ENCODE results near the gene ATP8A2.

Gene ATP8A2

GRCh38 chr13:25979371-25979770, 607.6 kb downstream of the ATP8A2 start:
- DNase-seq, result no peak

- DNase-seq, result no peak
These were observed 608.5 kb downstream of the ATP8A2 start for GRCh38 chr13:25980255-25980654.

DNA sequence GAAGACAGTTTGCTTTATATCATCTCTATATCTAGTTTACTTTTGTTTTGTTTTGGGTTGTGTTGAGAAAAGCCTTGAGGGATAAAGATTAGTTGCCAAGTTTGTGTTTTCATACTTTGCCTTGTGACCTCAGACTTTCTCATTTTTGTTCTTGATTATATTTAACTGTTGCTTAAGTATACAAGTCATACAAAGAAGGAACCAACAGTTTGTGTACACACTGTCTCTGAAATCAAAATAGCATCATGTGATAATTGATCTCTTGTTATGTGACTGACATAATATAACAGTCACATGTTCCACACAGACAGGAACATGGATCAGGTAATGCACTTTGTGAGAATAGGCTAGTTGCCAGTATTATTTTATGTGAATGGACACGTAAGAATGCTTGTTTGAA, 609.3 kb downstream of the ATP8A2 start:
- DNase-seq, result no peak

- DNase-seq, result no peak
These were observed 611.1 kb downstream of the ATP8A2 start for GRCh38 chr13:25982907-25983306.

DNA sequence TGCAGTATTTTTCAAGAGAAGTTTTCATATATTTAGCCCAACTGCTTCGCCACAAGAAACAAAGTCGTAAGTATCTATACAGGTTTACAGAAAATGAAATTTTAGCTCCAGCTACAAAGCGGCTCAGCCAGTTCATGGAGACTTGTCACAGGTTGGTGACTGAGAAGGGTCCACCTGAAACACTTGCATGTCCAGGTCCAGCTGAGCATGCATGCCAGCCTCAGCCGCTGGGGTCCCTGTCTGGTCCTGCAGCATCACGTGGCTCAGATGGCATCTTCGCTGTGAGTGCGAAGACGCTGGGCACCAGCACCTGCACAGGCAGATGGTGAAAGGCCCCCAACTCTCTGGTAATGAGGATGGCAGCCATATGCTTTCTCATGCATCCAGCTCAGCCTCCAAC, 616.2 kb downstream of the ATP8A2 start:
- no peak for DNase-seq

DNA sequence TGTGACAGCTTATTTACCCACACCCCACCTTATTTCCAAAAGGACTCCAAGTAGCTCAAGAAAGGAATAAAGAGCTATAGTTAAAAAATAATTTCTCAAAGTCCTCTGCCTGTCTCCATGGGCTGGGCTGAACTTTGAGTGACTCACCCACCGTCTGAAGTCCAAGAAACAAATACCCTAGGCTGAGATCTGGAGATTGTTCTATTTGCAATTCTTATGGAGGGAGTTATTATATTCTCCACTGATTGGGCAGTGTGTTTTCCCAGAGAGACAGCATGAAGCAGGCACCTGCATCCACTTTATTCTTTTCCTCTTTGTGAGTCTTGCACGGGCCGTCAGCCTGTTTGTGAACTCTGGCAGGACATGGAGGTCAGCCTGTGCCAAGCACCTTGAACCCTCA, 616.9 kb downstream of the ATP8A2 start:
- no peak for DNase-seq

GRCh38 chr13:25990801-25991200, 619.0 kb downstream of the ATP8A2 start:
- no peak for DNase-seq

GRCh38 chr13:25992076-25992475, 620.3 kb downstream of the ATP8A2 start:
- no peak for DNase-seq

DNA sequence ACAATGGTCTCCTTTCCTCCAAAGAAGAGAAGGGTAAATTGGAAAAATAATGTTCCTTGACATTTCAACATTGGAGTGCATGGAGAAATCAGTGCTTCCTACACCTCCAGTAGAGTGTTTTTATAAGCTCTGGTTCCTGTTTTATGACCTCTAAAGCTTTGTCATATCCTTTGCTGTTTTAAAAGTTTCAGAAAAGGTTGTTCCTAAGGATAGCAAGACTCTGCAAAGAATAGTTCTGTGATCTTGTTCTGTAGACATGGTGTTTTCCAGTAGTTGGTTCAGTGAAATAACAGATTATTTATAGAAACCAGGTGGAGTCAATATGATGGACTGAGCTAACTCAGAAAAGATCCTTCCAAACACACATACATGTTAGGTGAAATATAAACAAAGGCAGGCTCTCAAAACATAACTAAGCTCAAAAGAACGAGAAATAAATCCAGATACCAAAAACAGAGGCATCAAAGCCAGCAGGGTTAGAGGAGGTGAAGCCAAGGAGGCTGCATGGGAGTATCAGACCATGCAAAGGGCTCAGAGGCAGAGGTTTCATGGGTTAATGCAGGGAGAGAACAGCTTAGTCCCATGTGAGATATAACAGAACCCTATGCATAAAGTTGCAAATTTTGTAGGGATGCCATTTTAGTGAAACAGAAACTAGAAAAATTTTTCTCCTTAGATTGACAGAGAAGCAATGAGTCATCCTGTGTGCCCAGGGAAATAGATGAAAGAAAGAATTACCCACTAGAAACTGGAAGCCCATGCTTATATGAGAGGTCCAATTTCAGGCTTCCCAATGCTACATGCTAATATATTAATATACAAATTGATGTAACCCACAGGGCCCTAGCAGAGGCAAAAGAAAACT, 635.7 kb downstream of the ATP8A2 start:
- DNase-seq, result no peak

DNA sequence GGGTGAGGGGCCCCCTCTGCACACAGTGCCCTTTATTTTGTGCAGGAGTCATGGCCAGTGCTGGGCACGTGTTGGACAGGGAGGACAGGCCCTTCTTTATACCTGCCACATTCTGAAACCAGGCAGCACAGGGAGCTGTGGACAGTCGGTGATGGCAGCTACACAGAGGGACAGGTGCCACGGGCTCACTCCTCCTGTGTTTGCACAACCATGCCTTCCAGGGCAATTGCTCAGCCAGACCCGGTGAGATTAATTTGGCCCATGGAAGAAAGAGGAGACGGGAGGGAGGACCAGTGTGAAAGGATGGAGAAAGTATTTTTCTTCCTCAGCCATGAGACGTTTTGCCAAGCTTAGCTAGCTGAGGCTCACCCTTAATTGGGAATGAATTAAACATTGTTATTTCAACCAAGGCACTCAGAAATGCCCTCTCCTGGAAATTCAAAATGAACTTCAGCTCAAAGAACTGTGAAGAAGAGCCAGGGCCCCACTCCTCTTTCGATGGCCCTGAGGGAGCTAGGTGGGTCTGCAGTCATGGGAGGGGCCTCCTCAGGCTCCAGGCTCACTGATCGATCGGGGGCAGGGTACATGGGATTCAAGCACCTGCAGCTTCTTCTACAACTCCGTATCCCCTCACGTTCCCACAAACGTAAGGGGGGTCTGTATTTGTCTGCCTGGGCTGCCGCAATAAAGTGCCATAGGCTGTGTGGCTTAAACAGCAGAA, 638.9 kb downstream of the ATP8A2 start:
- no peak for DNase-seq

- no peak for DNase-seq
These were observed 639.4 kb downstream of the ATP8A2 start for GRCh38 chr13:26011208-26011573.

DNA sequence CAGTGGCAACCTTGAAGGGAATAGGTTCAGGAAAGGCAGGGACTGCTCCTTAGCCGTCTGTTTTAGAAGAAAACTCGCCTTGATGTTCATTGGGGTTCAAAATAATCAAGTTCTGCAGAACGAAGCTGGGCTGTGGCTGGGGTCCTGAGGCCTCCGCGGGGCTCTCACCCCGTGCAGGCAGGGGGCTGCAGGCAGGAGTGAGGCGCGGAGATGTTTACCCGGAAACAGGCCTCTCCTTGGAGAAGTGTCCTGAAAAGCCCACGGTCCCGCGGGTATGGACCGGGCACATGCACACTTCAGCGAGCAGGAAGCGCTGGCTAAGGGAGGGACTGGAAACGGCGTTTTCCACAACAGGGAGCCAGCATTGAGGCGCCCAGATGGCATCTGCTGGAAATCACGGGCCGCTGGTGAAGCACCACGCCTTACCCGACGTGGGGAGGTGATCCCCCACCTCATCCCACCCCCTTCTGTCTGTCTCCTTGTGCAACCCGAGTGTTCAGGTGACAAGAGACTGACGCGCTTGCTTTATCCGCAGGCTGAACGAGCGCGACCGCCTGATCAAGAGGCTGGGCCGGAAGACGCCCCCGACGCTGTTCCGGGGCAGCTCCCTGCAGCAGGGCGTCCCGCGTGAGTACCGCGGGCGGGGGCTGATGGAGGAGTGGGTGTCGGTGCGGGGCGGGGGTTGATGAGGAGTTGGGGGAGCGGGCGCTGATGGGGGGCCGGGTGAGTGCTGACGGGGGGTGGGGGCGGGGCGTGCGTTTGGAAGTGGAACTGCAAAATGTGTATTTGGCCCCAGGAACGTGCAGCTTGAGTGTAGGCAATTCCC, 640.4 kb downstream of the ATP8A2 start:
- DNase-seq, result peak; percentile 52

GRCh38 chr13:26012995-26013394, 641.2 kb downstream of the ATP8A2 start:
- DNase-seq, result no peak

DNA sequence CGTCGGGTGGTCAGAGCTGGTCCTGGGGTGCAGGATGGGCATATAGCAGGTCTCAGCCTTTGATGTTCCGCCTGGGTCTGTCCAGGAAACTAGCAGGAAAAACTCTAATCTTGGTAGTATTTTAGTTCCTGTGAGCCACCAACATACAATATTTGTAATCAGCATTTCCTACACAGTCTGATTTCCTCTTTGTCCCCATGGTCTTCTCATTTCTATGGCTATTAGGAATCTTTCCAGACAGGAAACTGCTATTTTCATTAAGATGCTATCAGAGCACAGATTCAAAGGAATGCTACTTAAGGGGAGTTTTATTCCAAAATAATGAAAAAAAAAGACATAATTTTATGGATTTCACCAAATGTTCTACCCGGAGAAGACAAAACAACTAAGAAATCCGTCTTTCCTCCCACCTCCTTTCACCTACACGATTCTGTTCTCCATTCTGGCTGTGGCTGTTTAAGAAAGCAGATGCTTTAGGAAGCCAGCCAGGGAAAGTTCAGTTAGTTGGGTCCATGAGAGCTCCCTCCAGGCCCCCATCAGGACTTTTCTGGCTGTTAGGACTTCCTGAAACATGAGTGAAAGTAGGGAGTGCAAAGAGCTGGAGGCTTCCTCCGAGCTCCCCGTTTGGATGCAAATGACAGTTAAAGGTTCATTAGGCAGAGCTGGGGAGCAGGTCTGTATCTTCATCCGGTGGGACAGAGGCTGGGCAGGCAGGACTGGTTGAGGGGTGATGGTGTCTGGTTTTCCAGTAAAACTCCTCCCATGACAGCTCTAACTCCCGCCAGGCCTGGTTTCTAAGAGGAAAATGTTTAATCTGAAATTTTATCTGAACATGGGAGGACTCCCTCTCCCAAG, 643.7 kb downstream of the ATP8A2 start:
- no peak for DNase-seq

DNA sequence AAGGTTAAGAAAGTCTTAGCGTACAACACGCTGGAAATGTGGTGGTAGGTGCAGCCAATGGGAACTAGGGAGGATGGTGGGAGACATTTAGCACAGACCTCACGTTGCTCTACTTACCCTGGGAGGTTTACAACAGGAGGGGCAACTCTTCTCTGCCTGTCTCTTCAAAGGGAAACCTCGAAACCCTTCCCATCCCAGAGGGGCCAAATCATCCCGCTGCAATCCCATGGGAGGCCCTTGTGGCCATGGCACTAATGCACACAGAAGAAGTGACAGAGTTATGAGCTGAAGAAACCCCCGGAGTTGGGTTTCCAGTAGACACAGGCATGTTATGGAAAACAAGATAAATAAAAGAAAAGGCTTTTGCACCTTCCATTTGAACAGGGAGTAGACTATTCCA, 644.4 kb downstream of the ATP8A2 start:
- no peak for DNase-seq

- DNase-seq, result no peak
These were observed 645.6 kb downstream of the ATP8A2 start for GRCh38 chr13:26017196-26017921.

DNA sequence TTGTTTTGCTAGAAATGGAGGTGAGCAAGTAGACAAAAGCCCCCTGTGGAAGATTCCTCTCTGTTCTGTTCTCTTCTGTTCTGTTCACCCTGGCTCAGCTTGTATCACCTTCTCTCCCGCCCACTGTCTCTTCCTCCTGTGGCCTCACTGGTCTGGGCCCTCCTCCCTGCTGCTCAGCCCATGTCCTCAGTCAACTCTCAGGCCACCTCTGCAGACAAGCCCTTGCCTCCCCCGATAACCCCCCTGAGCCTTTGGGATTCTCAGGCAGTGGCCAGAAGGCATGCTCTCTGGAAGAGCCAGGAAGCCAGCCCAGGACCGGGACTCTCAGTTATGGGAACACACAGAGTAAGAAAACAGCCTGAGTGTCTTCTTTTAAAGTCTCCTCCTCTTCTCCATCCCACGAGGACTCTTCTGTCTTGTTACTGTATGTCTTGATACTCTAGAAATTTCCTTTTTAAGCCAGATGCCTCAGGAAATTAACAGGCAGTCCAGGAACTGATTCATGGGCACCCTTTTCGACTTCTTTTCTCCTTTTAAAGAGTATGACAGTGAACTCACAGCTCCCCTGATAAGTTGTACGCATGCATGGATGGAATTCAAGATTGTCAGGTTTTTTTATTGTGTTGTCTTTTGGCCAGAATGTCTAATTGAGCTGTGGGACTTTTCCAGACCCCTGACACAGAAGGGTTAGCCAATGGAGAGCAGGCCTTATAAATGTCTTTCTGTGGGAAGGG, 646.3 kb downstream of the ATP8A2 start:
- DNase-seq, result no peak

GRCh38 chr13:26019251-26019650, 647.5 kb downstream of the ATP8A2 start:
- DNase-seq, result no peak

- DNase-seq, result no peak
These were observed 648.4 kb downstream of the ATP8A2 start for GRCh38 chr13:26019881-26020870.

- DNase-seq, result no peak
These were observed 649.1 kb downstream of the ATP8A2 start for GRCh38 chr13:26020891-26021290.

Measured in activated gamma-delta T cell (primary cell).